NB4 (cell line): ENCODE measurements around the gene TRAF3IP3.

Experiments used
- MYC ChIP-seq: IDR thresholded peaks from 2 replicates; pipeline ENCODE4 v1.6.1; 2011; ENCODE audit warnings: low read depth, low read length
- TF ChIP-seq, protein P1 (sequence below): IDR thresholded peaks from one replicate; pipeline ENCODE4 v1.5.1; 2012; ENCODE audit warnings: low read depth, low read length

DNA sequence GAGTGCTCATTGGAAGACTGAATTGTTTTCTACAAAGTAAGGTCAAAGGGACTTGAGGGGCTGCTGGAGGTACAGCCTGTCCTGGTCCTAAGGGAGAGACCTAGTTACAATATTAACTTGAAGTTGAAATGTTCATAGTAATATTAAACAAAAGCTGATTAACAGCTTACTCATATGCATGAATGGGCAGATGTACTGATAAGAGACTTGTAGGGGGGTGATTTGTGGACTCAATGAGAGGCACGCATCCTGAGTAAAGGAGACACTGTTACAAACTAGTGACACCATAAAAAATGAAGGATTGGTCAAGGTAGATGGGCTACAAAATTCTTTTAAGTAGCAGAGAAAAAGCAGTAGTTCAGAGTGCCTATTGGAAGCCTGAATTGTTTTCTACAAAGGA, 48.5 kb upstream of the TRAF3IP3 start:
- no peak for TF ChIP-seq MYC
- TF ChIP-seq, protein P1, sequence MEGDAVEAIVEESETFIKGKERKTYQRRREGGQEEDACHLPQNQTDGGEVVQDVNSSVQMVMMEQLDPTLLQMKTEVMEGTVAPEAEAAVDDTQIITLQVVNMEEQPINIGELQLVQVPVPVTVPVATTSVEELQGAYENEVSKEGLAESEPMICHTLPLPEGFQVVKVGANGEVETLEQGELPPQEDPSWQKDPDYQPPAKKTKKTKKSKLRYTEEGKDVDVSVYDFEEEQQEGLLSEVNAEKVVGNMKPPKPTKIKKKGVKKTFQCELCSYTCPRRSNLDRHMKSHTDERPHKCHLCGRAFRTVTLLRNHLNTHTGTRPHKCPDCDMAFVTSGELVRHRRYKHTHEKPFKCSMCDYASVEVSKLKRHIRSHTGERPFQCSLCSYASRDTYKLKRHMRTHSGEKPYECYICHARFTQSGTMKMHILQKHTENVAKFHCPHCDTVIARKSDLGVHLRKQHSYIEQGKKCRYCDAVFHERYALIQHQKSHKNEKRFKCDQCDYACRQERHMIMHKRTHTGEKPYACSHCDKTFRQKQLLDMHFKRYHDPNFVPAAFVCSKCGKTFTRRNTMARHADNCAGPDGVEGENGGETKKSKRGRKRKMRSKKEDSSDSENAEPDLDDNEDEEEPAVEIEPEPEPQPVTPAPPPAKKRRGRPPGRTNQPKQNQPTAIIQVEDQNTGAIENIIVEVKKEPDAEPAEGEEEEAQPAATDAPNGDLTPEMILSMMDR, result no peak
